Esophagus muscularis mucosa (tissue), 4 donors: ENCODE data around the gene AZU1.

Experiments
- EP300 ChIP-seq: sonication (generic); formaldehyde crosslinking; IDR thresholded peaks from one replicate; pipeline ENCODE4 v1.6.1; 2017; ENCODE audit warnings: antibody characterized with exemption
- POLR2A ChIP-seq: fragments of 450-650 bp; IDR thresholded peaks from one replicate; pipeline ENCODE4 v1.6.1; 2017; ENCODE audit warnings: antibody characterized with exemption, moderate library complexity, mild to moderate bottlenecking, low read depth
- POLR2AphosphoS5 ChIP-seq, 2 donors: sonication (generic); formaldehyde crosslinking; IDR thresholded peaks; one replicate each; pipeline ENCODE4 v1.6.1; 2017; ENCODE audit warnings: antibody characterized with exemption in 2 of 2
- TF ChIP-seq, protein P1 (sequence below), 3 experiments: fragments of 200-600 bp in 2 of 3; fragments of 450-650 bp in 1 of 3; sonication (generic) in 2 of 3; IDR thresholded peaks; one replicate each; pipeline ENCODE4 v1.5.1; 2017 to 2019; ENCODE audit warnings: antibody characterized with exemption in 3 of 3, mild to moderate bottlenecking in 2 of 3, moderate library complexity in 1 of 3

DNA sequence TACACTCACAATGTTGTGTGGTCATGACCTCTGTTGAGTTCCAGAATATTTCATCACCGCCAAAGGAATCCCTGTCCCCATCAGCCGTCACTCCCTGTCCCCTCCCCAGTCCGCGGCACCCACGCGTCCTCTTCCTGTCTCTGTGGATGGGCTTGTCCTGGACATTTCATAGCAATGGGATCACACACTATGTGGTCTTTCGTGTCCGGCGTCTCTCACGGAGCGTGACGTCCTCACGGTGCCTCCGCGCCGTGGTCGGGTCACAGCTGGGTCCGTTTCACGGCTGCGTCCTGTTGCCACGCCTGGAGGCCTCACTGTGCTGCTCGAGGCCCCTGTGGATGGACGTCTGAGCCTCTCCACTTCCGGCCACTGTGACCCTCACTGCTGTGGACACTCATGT lies 6.6 kb downstream of the AZU1 start:
- TF ChIP-seq, protein P1, sequence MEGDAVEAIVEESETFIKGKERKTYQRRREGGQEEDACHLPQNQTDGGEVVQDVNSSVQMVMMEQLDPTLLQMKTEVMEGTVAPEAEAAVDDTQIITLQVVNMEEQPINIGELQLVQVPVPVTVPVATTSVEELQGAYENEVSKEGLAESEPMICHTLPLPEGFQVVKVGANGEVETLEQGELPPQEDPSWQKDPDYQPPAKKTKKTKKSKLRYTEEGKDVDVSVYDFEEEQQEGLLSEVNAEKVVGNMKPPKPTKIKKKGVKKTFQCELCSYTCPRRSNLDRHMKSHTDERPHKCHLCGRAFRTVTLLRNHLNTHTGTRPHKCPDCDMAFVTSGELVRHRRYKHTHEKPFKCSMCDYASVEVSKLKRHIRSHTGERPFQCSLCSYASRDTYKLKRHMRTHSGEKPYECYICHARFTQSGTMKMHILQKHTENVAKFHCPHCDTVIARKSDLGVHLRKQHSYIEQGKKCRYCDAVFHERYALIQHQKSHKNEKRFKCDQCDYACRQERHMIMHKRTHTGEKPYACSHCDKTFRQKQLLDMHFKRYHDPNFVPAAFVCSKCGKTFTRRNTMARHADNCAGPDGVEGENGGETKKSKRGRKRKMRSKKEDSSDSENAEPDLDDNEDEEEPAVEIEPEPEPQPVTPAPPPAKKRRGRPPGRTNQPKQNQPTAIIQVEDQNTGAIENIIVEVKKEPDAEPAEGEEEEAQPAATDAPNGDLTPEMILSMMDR (IDR thresholded peaks at IDR 0.05): no peak
- no peak for TF ChIP-seq POLR2A
- no peak for TF ChIP-seq POLR2AphosphoS5 (IDR thresholded peaks at IDR 0.05)
- no peak for TF ChIP-seq EP300
